Limb (tissue), 2 donors: Measurements from ENCODE around the gene INO80B.
"Not testable (repeated sequence)": the region's sequence is repeated elsewhere in the genome, so short reads cannot be mapped to it uniquely, and the experiment has no call there.

ENCODE experiments used
- DNase-seq, 2 donors: peaks; one replicate each; pipeline ENCODE4 v3.0.0-alpha.2; 2016; ENCODE audit errors: extremely low spot score in 2 of 2

The INO80B gene

DNA sequence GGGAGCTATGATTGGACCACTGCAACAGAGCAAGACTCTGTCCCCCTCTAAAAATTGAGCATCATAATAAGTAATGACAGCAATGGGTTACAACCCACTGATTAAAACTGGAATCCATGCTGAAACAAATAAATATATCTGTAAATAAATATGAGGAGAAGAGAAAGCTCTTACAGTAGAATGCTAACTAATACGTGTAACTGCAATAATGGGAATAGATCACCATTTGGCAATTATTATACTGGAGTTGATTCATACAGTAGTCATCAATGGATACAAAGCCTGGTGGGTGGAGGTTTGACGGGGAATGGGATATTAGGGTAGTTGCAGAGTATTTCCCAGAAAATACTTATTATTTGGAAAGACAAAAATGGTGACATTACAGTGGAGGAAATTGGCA, 6.1 kb upstream of the INO80B start:
- no peak for DNase-seq

- DNase-seq = no peak
These were observed 4.2 kb upstream of the INO80B start for GRCh38 chr2:74450570-74451190.

GRCh38 chr2:74457129-74457548, 2.3 kb downstream of the INO80B start:
- no peak for DNase-seq

GRCh38 chr2:74457549-74458131, 2.8 kb downstream of the INO80B start:
- DNase-seq = peak; percentile 65 to 87

DNA sequence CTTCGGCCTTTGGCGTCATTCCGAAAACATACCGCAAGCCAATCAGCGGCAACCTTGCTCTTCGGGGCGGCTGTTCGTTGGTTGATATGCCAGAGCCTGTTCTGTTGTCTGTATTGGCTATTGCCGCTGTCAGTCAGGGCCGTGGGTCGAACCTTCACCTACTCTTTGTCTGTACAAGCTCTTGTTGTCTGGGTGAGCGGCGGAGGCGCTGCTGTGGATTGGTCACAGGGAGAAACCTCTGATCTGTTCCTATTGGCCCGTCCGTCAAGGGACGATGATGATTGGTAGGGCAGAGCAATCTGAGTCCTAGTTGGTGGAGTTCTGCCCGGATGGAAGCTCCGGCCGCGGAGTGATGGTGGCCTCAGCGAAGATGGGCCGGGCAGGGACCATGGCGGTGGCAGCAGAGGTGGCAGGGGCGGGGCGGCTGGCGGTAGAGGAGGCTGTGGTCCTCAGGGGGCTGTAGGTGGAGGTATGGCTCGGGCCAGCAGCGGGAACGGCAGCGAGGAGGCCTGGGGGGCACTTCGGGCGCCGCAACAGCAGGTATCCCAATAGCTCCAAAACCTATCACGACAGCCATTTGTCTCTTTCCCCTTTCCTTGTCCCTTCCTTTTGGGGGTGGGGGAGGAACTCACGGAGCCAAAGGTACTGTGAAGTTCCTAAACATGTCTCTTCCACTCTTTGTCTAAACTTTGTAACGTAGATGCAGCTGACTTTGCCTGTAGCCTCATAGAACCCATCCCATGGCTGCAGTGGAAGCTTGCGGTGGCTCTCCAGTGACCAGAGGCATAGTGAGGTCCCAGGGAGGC, 3.4 kb downstream of the INO80B start, which contains the start of gene WBP1:
Gene WBP1, plus strand, starts transcription at position 307 of the 806 bp plus-strand sequence. Its CDS starts 165 bp downstream, at position 472.
- DNase-seq = peak; percentile 99 to 100

DNA sequence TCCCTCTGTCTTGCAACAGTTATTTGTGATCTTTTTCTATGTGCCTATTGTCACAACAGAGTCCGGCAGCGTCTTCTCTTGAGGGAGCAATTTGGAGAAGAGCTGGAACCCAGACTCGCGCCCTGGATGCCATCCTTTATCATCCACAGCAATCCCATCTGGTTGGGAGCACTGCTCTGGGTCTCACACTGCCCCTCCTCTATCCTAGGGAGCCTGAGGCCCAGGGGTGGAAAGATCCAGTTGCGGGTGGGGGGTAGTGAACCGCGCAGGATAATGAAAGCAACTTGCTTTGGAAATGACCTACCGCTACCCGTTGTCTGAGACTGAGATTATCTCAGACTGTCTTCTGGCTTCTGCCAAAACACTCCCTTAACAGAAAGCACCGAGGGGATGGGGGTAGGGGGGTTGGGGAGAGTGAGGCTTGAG, 4.1 kb downstream of the INO80B start:
- no peak for DNase-seq

DNA sequence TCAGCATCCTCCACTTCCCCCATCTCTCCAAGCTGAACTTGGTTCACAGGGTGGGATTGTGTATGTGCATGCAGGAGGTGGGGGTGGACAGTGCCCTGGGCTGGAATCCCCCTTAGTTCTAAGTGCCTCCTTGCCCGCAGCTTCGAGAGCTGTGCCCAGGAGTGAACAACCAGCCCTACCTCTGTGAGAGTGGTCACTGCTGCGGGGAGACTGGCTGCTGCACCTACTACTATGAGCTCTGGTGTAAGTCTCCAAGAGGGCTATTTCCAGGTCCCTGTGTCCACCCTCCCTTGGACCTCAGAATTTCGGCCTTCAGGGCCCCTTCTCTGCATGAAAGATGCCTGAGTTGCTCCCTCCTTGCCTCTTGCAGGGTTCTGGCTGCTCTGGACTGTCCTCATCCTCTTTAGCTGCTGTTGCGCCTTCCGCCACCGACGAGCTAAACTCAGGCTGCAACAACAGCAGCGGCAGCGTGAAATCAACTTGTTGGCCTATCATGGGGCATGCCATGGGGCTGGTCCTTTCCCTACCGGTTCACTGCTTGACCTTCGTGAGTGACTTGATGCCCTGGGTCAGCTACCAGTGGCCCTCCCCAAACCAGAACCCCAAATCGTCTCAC, 4.7 kb downstream of the INO80B start:
- DNase-seq = not testable (repeated sequence)

GRCh38 chr2:74460187-74460586, 5.3 kb downstream of the INO80B start:
- DNase-seq = not testable (repeated sequence)

DNA sequence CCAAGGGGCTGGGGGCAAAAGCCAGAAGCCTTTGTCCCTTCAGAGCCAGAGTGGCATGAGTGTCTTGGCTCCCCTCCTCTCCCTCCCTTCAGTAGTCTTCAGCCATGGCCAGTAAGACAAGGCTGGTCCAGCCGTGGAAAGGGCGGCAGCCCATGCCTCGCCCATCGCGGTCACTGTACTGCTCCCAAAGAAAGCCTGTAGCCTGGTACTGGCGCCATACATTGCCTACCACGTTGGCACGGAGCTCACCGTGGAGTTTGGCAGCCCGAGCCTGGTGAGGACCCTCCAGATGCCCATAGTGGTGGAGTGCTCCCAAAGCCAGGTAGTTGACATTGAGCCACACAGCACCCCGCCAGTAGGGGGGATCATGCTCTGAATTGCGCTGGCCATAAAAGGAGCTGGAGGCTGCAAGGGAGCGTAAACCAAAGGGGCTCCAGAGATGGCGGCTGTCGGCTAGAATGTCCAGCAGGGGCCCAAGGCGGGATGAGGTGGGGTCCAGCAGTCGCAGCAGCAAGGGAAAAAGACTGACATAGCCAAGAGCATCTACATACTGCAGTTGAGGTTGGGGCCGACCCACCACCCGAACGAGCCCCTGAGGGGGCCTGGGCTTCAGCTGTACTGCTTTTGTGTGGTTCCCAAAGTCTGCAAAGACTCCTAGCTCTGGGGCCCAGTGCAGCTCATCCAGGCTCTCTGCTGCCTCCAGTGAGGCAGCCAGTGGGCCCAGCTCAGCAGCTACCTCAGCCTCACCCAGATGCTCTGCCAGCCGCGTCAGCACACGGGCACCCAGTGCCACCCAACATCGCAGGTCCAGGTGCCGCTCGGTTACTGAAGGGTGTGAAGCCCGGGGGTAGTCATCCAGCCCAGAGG, 6.5 kb downstream of the INO80B start:
- DNase-seq = no peak

- DNase-seq = no peak
These were observed 7.3 kb downstream of the INO80B start for GRCh38 chr2:74462054-74462785.

DNA sequence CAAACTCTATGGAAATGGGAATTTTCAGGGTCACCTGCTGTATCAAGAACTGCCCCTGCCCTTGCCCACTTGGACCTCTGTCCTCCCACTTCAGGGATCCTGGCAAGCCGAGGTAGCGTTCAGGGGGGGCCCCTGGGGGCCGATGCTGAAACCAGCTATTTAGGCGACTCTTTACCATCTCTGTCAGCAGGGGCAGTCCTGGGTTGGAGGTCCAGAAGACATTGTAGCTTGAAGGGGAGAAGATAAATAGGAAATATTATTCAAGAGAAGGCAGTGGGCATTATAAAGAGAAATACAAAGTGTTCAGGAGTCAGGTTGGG, 7.9 kb downstream of the INO80B start:
- DNase-seq = no peak

DNA sequence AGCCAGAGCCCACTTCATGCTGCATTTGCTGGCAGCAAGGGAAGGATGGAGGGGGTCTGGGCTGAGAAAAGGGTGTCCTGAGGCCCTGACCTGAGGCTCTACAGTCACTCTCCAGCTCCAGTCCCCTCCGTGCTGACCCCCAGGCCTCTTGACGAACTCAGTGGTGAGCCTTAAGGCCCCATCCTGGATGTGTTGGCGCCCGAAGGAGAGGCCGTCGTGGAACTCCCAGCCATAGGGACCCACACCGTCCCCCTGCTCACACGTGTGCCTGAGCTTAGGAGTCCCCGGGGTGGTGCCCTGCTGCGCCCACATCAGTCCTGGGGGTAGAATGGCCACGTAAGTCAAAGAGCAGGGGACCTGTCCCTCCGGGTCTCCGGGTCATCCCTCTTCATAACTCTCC, 9.5 kb downstream of the INO80B start:
- DNase-seq = no peak

DNA sequence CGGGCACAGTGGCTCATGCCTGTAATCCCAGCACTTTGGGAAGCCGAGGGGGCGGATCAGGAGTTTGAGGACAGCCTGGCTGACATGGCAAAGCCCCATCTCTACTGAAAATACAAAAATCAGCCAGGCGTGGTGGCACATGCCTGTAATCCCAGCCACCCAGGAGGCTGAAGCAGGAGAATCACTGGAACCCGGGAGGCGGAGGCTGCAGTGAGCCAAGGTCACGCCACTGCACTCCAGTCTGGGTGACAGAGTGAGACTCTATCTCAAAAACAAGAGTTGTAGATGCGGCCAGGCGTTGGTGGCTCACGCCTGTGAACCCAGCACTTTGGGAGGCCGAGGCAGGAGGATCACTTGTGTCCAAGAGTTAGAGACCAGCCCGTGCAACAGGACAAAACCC, 15.9 kb downstream of the INO80B start:
- DNase-seq = not testable (repeated sequence)

- DNase-seq = no peak
These were observed 16.6 kb downstream of the INO80B start for GRCh38 chr2:74471332-74472065.

- DNase-seq = peak; percentile 92 to 96
These were observed 17.4 kb downstream of the INO80B start, which contains the start of gene MRPL53 for GRCh38 chr2:74472086-74472944. MRPL53 (minus strand) TSS chr2:74472680; CDS start chr2:74472660, 20 bp downstream.

- DNase-seq = no peak
These were observed 18.0 kb downstream of the INO80B start for GRCh38 chr2:74472945-74473258.

- no peak for DNase-seq
These were observed 19.6 kb downstream of the INO80B start for GRCh38 chr2:74474481-74474880.

DNA sequence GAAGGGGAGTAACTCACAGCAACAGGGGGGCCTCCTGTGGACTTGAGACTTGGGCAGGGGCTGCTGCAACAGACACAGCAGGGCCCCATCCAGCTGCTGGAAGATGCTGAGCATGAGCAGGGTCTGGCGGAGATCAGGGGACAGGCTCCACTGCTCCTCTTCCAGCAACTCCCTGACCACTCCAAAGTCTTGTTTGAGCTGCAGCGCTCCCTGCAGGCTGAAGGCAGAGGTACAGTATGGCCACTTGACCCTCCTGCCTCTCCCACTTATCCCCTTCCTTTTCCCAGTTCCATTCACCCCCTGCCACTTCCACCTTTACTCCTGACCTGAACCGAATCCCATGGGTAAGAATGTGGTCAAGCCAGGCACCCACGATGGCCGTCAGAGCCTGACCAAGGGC, 20.0 kb downstream of the INO80B start:
- DNase-seq = no peak

- DNase-seq = no peak
These were observed 26.5 kb downstream of the INO80B start for GRCh38 chr2:74481431-74481830.
